ENCODE data around the gene ZC3H18.
A peak's percentile ranks its signal among the peaks of the same experiment; 100 is the strongest.

Gene ZC3H18

GRCh38 chr16:88632587-88632930 is 62.4 kb downstream of the ZC3H18 start:
- TF ChIP-seq CTCF (IDR thresholded peaks at IDR 0.05; ENCODE audit: insufficient read depth, low read length, missing control alignments) = no peak
- POLR2A ChIA-PET = interaction anchor here (0.6 kb wide), 1 partner anchor 23 kb away, joined by 3 read pairs; no protein-coding TSS in a partner anchor
- CTCF ChIA-PET = interaction anchor here (1.2 kb wide), 1 partner anchor 20 kb away, joined by 3 read pairs; no protein-coding TSS in a partner anchor
- H3K4me3 ChIP-seq (ENCODE audit: low read depth, low read length) = no peak overlapping the region
- DNase-seq (ENCODE audit: low read depth, low spot score) = no peak

GRCh38 chr16:88633684-88634140 is 63.5 kb downstream of the ZC3H18 start:
- no peak overlapping the region for H3K4me3 ChIP-seq (ENCODE audit: low read depth, low read length)
- POLR2A ChIA-PET = no interaction called here
- DNase-seq (ENCODE audit: low read depth, low spot score) = no peak
- peak; percentile 41 for TF ChIP-seq CTCF (IDR thresholded peaks at IDR 0.05; ENCODE audit: insufficient read depth, low read length, missing control alignments)
- CTCF ChIA-PET = interaction anchor here (0.8 to 1.2 kb wide), 3 partner anchors 14 to 21 kb away, joined by 3 to 5 read pairs (median 3); no protein-coding TSS in a partner anchor

- peak overlapping the region; percentile 26 for H3K4me3 ChIP-seq (ENCODE audit: low read depth, low read length)
- no peak for DNase-seq (ENCODE audit: low read depth, low spot score)
- ChIA-PET CTCF (interaction anchor here (0.8 to 1.2 kb wide), 2 partner anchors 14 to 17 kb away, joined by 3 to 5 read pairs; no protein-coding TSS in a partner anchor), POLR2A (no interaction called here)
- no peak for TF ChIP-seq CTCF (IDR thresholded peaks at IDR 0.05; ENCODE audit: insufficient read depth, low read length, missing control alignments)
Observed at GRCh38 chr16:88634141-88634993, 64.2 kb downstream of the ZC3H18 start.

GRCh38 chr16:88634994-88635670 is 64.9 kb downstream of the ZC3H18 start:
- POLR2A ChIA-PET = interaction anchor here (0.5 kb wide), 1 partner anchor 65 kb away, joined by 4 read pairs; no protein-coding TSS in a partner anchor
- DNase-seq (ENCODE audit: low read depth, low spot score) = no peak
- CTCF ChIA-PET = no interaction called here
- peak; percentile 16 for TF ChIP-seq CTCF (IDR thresholded peaks at IDR 0.05; ENCODE audit: insufficient read depth, low read length, missing control alignments)
- H3K4me3 ChIP-seq (ENCODE audit: low read depth, low read length) = peak overlapping the region; percentile 26

- no peak for TF ChIP-seq CTCF (IDR thresholded peaks at IDR 0.05; ENCODE audit: insufficient read depth, low read length, missing control alignments)
- no peak for DNase-seq (ENCODE audit: low read depth, low spot score)
- ChIA-PET CTCF (no interaction called here), POLR2A (no interaction called here)
- no peak overlapping the region for H3K4me3 ChIP-seq (ENCODE audit: low read depth, low read length)
Observed at GRCh38 chr16:88635671-88636319, 65.6 kb downstream of the ZC3H18 start.

Measured in AG04449 (cell line).